ENCODE results near the gene NACC2. TPM values are rescaled to one million over a fixed set of nuclear protein-coding genes. Genes with fewer than 3 reads are reported as not detected.

NACC2 gene
- total and polyA plus RNA-seq, 2 donors (not counting 1 experiment from before 2014, with no cell fraction given): 0.34 to 1.9 TPM

- Mint-ChIP-seq H3K9me3 (ENCODE audit: insufficient read depth) (no peaks in the 10 kb centered on the region), H3K27me3 (peaks cover 18% of the 10 kb centered on the region), H3K4me3 (peak overlapping the region; percentile 77), H3K4me1 (peaks cover 18% of the 10 kb centered on the region), H3K27ac (peak overlapping the region; percentile 81)
- DNase-seq (no peak), ATAC-seq (ENCODE audit: low read depth) (peak; percentile 46)
- Histone ChIP-seq H4K20me1 (ENCODE audit: control insufficient read depth, insufficient read depth, low read length, poor library complexity, severe bottlenecking) (no peaks in the 10 kb centered on the region), H2AFZ (ENCODE audit: insufficient read depth, low read depth, low read length, poor library complexity, severe bottlenecking) (no peak overlapping the region), H3K36me3 (replicated peaks in 1 of 2; ENCODE audit: control extremely low read depth in 1 of 2, control insufficient read depth in 1 of 2, extremely low read depth in 1 of 2, insufficient read depth in 2 of 2, low read length in 1 of 2) (no peaks in the 10 kb centered on the region), H3K4me3 (ENCODE audit: control extremely low read depth in 1 of 5, extremely low read depth in 1 of 5, insufficient read depth in 1 of 5, low read depth in 2 of 5, low read length in 4 of 5) (no peak overlapping the region), H3K4me1 (ENCODE audit: control insufficient read depth in 2 of 2, insufficient read depth in 2 of 2, low read length in 2 of 2) (peaks cover 3 to 25% of the 10 kb centered on the region in 2 donors), H3K4me2 (replicated peaks; ENCODE audit: low read depth, low read length, poor library complexity, severe bottlenecking) (peak overlapping the region; percentile 25), H3K79me2 (ENCODE audit: control insufficient read depth, insufficient read depth, low read length) (no peaks in the 10 kb centered on the region), H3K9ac (ENCODE audit: low read length) (no peak overlapping the region), H3K27ac (ENCODE audit: low read length in 2 of 2) (no peak overlapping the region), H3K9me3 (ENCODE audit: control extremely low read depth in 1 of 3, control insufficient read depth in 2 of 3, insufficient read depth in 1 of 3, low read length in 2 of 3) (peaks cover 0 to 3% (median 0%) of the 10 kb centered on the region in 3 donors), H3K27me3 (replicated peaks in 1 of 4; ENCODE audit: control extremely low read depth in 1 of 4, control insufficient read depth in 3 of 4, insufficient read depth in 4 of 4, low read length in 3 of 4) (peaks cover 0 to 30% (median 1%) of the 10 kb centered on the region in 4 experiments)
- intact Hi-C loops (cut with micrococcal nuclease): no loop called here
- ChIA-PET POLR2A (interaction anchor here (0.7 kb wide), 2 partner anchors 67 to 89 kb away, joined by 3 read pairs; no protein-coding TSS in a partner anchor), CTCF (no interaction called here)
- TF ChIP-seq, protein P1, sequence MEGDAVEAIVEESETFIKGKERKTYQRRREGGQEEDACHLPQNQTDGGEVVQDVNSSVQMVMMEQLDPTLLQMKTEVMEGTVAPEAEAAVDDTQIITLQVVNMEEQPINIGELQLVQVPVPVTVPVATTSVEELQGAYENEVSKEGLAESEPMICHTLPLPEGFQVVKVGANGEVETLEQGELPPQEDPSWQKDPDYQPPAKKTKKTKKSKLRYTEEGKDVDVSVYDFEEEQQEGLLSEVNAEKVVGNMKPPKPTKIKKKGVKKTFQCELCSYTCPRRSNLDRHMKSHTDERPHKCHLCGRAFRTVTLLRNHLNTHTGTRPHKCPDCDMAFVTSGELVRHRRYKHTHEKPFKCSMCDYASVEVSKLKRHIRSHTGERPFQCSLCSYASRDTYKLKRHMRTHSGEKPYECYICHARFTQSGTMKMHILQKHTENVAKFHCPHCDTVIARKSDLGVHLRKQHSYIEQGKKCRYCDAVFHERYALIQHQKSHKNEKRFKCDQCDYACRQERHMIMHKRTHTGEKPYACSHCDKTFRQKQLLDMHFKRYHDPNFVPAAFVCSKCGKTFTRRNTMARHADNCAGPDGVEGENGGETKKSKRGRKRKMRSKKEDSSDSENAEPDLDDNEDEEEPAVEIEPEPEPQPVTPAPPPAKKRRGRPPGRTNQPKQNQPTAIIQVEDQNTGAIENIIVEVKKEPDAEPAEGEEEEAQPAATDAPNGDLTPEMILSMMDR (IDR thresholded peaks at IDR 0.05): no peak
- TF ChIP-seq EZH2 (IDR thresholded peaks at IDR 0.05; ENCODE audit: borderline replicate concordance, insufficient read depth, low read depth, low read length, poor library complexity, severe bottlenecking): no peak
- WGBS (ENCODE audit: insufficient coverage): 81% methylated on average over 22 of the region's 30 CpGs
Observed at GRCh38 chr9:136057236-136058081, 37.6 kb downstream of the NACC2 start.
